Left colon (tissue), 2 donors: ENCODE data around the gene RUSC2. TPM values are rescaled to one million over a fixed set of nuclear protein-coding genes. Genes with fewer than 3 reads are reported as not detected.
"Not testable (repeated sequence)": the region's sequence is repeated elsewhere in the genome, so short reads cannot be mapped to it uniquely, and the experiment has no call there.

Source experiments
- ATAC-seq: fragments of 200-7000 bp; cut with Tn5 transposase; one replicate; pipeline ENCODE4 v1.9.1; 2020; ENCODE audit warnings: mild to moderate bottlenecking, moderate library complexity
- DNase-seq, 2 donors: peaks; one replicate each; pipeline ENCODE4 v3.0.0-alpha.2; 2020
- intact Hi-C, 2 donors: fragments of 100-400 bp; cut with DNase I in 1 of 2; cut with micrococcal nuclease in 1 of 2; formaldehyde crosslinking; loops; one replicate each; pipeline versions ENCODE4 v1.11.2 to v1.14.0; 2022; cut with DNase I, micrococcal nuclease
- total RNA-seq, 2 donors: library from RNA; stranded (reverse); fragmentation: NEBNext Ultra II Directional; extraction: Animal tissue kit (Norgen Biotek cat#: 25700); gene quantifications; one replicate each; pipeline ENCODE4 v1.2.1, GENCODE V29; 2021
- donor health status: DM: no; HTN: no; CAD: no.
- donor health status: DM: yes; HTN: yes; CAD: no.

Gene RUSC2
- total RNA-seq, 2 donors from 2014 or later = 7.7 to 9.2 TPM

DNA sequence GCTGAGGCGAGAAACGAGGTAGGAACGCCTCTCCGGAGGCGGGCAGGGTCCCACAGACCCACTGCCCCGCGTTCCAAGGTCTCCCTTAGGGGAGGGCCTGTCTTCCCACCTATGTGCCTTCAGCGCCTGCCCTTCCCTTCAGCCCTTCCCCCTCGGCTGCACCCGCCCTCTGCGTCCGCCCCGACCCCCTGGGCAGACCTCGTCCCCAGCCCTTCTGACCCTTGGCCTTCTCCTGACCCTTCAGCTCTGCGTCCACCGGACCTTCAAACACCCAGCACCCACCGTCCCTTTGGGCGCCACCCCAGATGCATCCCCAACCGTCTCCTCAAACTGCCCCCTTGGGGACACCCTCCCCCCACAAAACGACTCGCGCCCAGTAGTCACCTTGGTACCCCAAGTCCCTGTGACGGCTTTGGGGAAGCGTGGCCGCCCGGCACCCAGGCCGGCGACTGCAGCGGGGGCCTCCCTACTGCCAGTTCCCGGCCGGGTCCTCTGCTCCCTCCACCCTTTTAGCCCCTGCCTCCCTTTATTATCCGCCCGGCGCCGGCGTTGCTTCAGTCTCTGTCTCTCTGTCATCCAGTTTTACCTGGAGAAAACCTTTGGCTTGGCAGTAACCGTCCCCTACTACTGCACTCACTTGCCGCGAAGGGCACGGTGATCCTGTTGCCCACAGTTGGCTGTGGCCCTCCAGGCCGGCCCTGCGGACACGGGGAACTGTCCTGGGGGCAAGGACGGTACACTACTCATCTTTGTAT lies 421 bp downstream of the RUSC2 start:
- ATAC-seq (no peak), DNase-seq (peak; percentile 14 to 31)
- intact Hi-C loops = no loop called here

DNA sequence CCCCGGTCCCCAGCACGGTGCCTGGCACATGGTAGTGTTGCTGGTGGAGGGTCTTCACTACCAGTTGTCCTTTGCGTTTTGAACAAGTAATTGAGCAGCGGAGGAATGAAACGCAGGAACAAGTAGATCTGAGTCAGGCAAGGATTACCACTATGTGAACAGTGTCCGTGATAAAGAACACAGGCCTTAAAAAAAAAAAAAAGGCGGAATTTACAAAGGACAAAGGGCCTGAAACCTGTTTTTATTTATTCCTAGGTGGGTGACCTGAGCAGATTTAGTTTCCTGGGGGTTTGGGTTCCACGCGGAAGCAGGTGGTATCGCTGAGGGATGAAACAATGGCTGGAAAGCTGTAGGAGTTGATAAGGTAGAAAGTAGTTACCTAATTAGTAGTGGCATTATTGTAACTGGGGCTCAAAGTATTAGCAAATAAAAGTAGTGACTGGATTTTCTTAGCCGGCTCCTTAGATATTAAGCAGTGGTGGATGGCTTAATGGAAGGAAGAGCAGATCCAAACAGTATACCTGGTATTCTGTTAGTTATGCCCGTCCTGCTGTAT lies 1.1 kb downstream of the RUSC2 start:
- DNase-seq (no peak), ATAC-seq (no peak)
- intact Hi-C loops = no loop called here

DNA sequence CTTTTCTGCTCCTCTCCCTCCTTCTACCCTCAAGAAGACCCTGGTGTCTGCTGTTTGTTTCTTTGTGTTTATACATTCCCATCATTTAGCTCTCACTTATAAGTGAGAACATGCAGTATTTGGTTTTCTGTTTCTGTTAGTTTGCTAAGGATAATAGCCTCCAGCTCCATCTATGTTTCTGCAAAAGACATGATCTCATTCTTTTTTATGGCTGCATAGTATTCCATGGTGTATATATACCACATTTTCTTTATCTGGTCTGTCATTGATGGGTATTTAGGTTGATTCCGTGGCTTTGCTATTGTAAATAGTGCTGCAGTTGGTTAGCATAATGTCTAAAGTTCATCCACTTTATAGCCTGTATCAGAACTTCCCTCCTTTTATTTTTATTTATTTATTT lies 3.2 kb downstream of the RUSC2 start:
- DNase-seq, ATAC-seq, intact Hi-C loops: not testable (repeated sequence)

DNA sequence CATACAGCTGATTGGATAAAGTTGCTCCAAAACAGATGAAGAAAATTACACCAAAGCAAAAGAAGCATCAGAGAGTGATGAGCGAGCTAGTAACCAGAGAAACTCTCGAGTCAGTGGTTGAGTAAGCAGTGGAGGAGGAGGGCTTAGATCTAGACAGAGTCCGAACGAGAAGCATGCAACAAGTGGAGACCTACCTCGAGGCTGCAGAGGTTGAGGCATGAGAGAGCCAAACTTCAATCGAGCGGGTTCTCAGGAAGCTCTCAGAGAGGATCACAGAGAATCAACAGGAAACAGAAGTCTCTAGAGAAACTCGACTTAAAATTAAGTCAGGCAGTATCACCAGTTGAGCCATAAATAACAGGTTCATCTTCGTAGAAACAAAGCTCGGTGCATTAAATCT lies 6.1 kb downstream of the RUSC2 start:
- no peak for ATAC-seq
- DNase-seq = no peak
- intact Hi-C loops = no loop called here

DNA sequence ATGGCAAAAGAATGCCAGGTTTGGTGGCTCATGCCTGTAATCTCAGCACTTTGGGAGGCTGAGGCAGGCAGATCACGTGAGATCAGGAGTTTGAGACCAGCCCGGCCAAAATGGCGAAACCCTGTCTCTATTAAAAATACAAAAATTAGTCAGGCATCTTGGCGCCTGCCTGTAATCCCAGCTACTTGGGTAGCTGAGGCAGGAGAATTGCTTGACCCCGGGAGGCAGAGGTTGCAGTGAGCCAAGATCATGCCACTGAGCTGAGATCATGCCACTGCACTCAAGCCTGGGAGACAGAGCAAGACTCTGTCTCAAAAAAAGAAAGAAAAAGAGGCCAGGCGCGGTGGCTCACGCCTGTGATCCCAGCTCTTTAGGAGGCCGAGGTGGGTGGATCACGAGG lies 8.3 kb downstream of the RUSC2 start:
- intact Hi-C loops, ATAC-seq, DNase-seq: not testable (repeated sequence)

DNA sequence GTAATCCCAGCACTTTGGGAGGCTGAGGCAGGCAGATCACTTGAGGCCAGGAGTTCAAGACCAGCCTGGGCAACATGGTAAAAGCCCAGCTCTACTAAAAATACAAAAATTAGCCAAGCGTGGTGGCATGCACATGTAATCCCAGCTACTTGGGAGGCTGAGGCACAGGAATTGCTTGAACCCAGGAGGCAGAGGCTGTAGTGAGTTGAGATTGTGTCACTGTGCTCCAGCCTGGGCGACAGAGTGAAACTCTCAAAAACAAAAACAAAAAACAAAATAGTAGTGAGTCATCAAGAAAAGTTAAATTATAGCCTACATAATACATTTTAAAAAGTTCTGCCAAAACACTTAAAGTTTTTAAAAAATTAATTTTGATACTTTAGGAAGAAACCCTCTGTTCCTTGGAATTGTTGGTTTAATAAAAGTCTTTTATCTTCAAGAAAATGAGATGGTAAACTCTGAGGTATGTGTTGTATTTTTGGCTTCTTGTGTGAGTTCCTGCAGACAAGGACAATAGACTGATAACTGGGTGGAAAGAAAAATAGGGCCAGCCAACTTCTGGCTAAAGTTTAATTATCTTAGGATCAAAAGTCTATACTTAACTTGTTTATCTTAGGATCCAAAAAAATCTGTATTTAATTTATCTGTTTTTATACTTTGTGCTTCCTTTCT lies 9.3 kb downstream of the RUSC2 start:
- DNase-seq (no peak), ATAC-seq (no peak)
- intact Hi-C loops = no loop called here

DNA sequence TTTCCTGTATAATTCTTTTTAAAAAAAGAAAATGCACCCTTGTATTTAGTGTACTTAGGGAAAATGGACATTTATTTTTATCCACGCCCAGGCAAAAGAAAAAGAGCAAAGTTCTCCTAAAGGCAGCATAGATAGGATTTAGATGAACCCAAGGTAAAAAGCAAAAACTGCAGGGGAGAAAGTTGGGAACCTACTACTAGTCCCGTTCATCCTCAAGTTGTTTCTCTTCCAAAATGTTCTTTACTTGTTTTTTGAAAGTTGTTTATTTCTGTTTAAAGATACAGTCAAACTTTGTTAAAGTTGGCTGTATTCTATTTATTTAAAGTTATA lies 9.8 kb downstream of the RUSC2 start:
- no peak for DNase-seq
- intact Hi-C loops = no loop called here
- no peak for ATAC-seq

DNA sequence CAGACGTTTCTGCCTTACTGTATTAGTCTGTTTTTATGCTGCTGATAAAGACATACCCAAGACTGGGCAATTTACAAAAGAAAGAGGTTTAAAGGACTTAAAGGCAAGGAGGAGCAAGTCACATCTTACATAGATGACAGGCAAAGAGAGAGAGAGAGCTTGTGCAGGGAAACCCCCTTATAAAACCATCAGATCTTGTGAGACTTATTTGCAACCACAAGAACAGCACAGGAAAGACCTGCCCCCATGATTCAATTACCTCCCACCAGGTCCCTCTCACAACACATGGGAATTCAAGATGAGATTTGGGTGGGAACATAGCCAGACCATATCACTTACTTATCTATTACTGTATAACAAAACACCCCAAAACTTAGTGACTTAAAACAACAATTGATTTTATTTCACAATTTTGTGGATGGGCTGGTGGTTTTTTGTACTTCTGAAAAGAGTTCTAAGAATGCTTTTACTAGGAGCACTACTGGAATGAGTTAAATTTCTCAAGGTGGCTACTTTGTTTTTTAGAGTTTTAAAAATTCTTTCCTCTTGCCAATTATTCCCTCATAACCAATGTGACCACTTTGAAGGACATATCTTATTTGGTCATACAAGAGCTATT lies 10.3 kb downstream of the RUSC2 start:
- no peak for DNase-seq

DNA sequence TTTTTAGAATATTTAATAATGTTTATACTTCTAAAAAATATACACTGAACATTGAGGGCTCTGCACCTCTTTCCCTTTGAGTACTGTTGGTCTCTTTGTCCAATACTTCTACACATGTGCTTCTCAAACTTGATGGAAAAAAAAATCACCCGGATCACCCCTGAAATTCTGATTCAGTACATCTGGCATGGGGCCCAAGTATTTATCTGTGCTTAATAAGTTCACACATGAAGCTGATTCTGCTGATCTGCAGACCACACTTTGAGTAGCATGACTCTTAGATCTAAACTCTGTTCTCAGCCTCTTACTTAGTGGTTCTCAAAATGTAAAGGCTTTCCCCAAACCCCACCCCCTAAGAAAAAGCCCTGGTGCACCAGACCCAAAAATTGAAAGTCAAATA lies 12.0 kb downstream of the RUSC2 start:
- no peak for ATAC-seq
- intact Hi-C loops = no loop called here
- no peak for DNase-seq

More for the DNA sequence above, 10.3 kb downstream of the RUSC2 start:
- no peak for ATAC-seq
- intact Hi-C loops = no loop called here

DNA sequence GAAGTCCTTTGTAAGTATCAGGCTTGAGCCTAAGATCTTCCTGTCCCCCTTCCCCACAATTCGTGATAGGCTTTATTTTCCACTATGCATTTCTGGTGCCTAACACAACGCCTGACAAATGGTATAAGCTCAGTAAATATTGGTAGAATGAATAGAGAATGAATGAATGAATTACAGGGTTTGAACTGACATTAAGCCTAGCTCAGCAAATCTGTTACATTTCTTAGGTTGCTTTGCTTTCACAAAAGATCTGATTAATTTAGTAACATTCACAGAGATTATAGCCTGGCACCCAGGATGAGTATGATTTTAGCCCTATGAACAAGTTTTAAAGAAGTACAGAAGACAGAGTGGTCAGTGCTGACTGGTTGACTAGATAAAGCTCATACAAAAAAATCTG lies 16.4 kb downstream of the RUSC2 start:
- intact Hi-C loops = no loop called here
- DNase-seq (no peak), ATAC-seq (no peak)

DNA sequence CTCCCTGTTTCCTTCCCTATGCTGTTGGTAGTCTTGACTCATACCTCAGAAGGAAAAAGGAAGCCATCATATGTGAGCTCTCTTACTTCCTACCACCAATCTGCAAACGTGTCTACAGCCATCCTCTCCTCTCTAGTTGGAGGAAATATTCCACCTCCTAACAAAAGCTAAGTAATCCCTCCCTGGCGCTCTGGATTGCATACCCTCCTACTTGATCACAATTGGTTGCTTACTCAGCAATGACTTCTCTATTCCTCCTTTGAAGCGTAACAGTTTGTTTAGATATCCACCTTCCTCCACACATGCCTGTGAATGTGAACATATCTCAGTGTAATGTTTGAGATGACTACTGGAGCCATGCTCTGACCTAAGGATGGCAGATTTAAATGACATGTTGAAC lies 18.2 kb downstream of the RUSC2 start:
- intact Hi-C loops = no loop called here
- ATAC-seq = no peak

DNA sequence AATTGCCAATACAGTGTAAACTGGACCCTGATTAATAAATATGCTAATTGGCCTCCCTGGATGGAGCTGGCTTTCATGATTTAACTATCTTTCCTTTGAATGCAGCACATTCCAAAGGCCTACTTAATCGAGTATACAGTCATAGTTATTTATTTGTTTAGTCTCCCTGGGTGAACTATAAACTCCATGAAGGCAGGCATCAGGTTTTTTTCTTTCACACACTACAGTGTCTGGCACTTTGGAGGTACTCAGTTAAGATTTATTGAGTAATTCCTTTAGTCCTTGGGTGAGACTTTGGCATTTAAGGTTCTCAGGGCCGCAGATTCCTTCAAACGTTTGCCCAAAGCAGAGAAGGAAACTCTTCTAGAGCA lies 20.5 kb downstream of the RUSC2 start:
- intact Hi-C loops = no loop called here
- DNase-seq (no peak), ATAC-seq (peak; percentile 7)

More for the DNA sequence above, 18.2 kb downstream of the RUSC2 start:
- no peak for DNase-seq

DNA sequence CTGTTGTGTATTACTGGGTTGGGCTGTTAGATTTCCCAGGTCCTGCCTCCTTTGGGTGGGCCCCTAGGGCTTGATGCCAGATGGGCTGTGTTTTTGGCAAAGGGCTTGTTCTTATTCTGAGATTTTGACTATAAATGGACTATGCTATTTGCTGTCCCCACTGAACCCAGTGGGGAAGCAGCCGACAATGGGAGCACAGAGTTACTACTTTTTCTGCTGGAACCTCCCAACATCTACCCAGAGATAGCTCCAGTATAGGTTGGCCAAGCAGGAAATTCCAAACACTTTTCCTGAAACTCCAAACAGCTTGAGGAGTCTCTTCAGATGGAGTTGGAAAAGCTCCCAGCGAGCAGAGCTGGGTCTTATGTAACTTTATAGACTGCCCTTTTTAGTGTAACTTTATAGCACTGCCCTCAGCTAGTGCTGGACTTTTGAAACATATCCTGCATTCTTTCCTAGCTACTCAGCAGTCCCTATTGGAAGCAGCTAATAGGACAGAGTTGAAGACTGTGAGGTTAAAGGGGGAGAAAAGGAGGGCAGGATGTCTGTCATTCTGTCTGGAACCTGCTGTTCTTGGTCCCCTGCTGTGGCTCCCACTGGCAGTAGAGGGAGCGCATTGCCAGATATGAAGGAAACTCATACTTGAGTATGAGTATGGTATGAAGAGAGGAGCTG lies 21.0 kb downstream of the RUSC2 start:
- peak; percentile 97 for ATAC-seq
- peak; percentile 34 to 68 for DNase-seq
- intact Hi-C loops = no loop called here

DNA sequence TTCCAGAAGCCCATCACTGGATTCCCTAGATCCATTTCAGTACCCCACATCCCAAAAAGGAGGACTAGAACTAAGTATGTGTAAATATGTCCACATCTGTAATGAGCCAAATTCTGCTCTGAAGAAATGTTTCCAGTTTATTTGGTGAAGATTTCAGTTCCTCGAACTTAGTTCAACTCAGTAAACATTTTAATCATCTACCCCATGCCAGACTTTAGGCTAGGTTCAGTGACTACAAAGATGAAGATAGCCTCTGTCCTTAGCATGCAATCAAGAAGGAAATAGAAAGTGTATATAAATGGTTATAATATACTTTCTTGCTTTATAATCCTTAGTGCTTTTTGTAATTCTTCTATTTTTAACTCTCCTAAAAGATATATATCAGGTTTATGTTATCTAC lies 21.5 kb downstream of the RUSC2 start:
- intact Hi-C loops = no loop called here
- ATAC-seq (no peak), DNase-seq (no peak)

DNA sequence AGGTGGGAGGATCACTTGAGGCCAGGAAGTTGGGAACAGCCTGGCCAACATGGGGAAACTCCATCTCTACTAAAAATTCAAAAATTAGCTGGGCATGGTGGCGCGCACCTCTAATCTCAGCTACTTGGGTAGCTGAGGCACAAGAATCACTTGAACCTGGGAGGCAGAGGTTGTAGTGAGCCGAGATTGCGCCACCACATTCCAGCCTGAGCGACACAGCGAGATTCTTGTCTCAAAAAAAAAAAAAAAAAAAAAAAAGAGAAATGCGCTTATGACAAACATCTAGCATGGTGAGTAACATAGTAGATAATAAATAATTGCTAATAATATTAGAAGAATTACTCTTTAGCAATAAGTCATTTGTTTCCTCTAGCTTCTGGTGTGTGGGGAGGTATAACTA lies 25.9 kb downstream of the RUSC2 start:
- ATAC-seq (no peak), DNase-seq (no peak)
- intact Hi-C loops = no loop called here

DNA sequence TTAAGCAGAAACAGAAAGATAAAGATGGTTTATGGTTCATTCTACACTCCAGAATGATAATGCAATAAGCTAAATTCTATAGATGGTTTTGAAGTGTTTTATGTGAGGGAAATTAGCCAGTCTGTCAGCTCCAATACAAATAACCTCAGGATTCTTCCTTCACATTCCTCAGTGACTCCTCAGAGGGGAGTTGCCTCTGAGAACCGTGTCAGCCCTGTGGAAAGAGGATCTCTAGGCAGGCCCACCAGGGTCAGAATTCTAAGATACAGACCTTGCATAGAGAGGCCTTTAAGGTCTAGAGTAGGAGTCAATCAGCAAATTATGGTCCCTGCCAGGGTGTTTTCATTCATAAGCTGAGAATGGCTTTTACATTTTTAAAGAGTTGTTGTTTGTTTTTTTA lies 26.6 kb downstream of the RUSC2 start:
- DNase-seq = no peak
- intact Hi-C loops = no loop called here
- ATAC-seq = no peak

DNA sequence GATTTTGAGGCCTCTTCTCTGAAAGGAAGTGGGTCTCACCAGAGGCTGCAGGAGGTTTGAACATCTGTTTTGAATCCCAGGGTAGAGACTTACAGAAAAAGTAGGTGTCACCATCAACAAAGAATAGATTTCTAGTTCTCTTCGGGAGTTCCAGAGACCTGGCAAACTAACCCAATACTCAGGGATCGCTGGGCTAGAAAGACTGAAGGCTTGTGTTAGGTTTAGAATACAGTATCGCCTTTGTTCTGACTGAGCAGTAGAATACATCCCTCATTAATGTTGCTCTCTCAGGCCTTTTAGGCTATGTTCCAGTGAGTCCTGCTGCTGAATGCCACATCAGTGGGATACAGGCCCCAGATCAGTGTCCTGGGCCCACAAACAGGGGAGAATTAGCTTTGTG lies 27.2 kb downstream of the RUSC2 start:
- no peak for DNase-seq
- ATAC-seq = no peak
- intact Hi-C loops = no loop called here

DNA sequence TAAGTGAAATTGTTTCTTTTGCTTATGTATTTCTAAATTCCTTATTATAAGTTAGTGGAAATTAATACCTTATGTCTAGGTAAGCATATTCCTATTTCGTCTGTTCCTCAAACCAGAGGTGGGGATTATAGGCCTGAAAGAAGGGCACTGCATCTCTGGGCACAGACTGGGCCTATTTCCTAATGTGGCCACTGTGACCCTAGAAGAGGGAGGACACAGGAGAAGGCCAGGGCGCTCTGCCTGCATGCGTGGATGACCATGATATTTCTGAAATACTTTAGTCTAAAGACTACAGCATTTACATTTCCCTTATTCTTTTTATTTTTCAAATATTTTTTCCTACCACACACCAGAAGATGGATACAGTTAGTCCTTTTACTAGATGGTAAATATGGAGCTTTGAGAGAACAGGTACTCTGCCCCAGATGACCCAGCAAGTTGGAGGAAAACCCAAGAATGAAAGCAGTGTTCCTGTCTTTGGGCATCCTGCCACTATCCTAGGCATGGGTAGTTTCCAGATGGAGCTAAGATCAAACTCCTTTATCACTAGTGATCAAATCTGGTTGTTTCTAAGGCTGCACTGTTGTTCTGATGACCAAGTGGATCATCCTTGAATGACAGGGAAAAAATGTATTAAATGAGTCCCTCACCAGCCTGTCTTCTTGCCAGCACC lies 27.8 kb downstream of the RUSC2 start:
- intact Hi-C loops = no loop called here
- DNase-seq = no peak

DNA sequence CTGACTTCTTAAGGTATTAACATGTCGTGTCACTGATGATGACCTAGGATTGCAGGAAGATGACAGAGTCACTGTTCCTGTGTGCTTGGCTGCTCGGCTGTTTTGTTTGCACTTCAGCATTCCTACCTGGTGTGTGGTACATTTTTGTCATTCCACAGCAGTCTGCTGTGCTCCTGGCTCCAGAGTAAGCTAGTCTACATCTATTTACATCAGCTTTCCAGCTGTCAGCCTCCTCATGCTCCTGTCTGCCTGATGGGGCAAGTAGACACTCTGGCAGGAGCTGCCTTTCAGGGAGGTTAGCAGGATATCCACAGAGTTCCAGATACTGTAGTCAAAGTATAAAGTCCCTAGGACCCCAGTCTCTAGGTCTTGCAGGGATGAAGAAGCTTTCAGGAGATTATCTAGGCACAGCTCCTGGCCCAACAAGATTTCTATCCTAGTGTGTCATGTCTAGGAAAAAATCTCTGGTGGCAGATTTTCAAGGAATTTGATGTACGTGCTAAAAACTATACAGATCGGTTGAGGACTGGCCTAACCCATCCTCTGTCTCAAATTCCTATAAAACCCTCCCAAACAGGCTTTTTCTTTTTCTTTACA lies 28.4 kb downstream of the RUSC2 start:
- DNase-seq (no peak), ATAC-seq (no peak)
- intact Hi-C loops = no loop called here

More for the DNA sequence above, 27.8 kb downstream of the RUSC2 start:
- ATAC-seq = no peak
